Caki2 (cell line): ENCODE data around the gene ETV6. TPM values are rescaled to one million over a fixed set of nuclear protein-coding genes. Genes with fewer than 3 reads are reported as not detected.

Experiments
- DNase-seq: peaks from one replicate; pipeline ENCODE4 v3.0.0-alpha.2; 2015; ENCODE audit warnings: low read depth
- in situ Hi-C: cut with HindIII; loops from 2 replicates; pipeline ENCODE4 v1.10.0; 2016; ENCODE audit warnings: low sequenced_read_pairs, low pct_unique_long_range_greater_than_20kb, mixed read lengths
- total RNA-seq: library from RNA; depleted of rRNA; stranded (reverse); fragments of >200 nt; shearing (Covaris generic); gene quantifications from 2 replicates; pipeline ENCODE4 v1.2.3, GENCODE V29; 2014; ENCODE audit warnings: low replicate concordance

ETV6 gene
- total RNA-seq, 1 experiment from 2014 or later: 14.7 TPM

DNA sequence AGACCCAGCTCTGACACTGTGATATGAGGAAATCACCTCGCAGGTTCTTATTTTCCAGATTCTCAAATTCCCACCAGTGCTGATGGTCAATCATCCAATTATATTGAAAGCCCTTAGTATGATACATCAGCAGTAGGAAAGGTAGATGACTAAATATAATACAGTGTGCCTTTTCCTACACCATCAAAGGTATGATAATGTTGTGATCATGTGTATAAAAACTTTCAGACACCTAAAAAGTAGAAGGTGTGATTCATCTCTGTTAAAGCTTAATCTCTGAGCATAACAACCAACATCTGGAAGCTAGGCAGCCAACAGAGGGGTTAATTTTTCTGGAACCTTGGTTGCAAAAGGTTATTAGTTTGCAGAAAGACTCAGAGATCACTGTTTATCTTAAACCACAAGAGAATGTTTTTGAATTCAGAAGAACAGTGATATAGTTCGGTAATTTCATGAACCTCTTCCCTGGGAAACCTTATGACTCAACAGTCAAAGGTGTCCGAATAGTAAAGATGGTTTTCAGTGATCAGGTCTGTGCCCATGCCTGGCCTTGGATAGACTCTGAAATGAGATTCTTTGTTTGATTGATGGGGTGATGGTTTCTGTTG lies 122.5 kb downstream of the ETV6 start:
- in situ Hi-C loops: no loop called here
- DNase-seq: peak; percentile 98

GRCh38 chr12:11773889-11774677 lies 124.6 kb downstream of the ETV6 start:
- DNase-seq: no peak
- in situ Hi-C loops: no loop called here

DNA sequence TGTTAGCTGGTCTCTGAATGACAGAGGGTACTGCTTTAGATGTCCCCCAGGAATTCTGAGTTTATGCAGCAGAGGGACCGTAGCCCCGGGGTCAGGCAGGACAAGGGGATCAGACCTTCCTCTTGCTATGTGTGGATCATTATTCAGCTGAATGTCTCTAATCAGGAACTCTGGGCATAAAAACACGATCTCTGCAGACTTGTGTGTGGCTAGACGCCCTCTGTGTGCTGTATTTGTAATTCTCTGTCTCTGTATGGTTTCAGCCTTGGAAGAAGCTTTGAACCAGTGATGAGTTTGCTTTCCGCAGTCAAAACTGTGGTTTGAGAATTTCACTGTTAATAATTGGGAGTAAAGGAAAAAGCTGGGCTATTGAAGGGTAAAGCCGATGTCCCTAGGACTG lies 125.3 kb downstream of the ETV6 start:
- in situ Hi-C loops: no loop called here

DNA sequence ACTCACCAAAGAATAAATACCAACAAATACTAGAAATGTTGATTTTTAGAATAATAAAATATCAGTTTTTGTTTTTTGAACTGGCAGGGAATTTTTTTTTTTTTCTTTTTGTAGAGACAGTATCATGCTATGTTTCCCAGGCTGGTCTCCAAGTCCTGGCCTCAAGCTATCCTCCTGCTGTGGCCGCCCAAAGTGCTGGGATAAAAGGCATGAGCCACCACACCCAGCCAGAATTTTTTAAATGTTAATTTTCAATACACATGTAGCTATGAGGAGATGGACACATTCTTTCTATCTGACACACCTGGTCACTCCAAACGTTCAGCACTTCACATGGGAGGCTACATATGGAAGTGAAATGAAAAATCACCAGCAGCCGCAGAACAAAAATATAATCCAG lies 126.8 kb downstream of the ETV6 start:
- DNase-seq: no peak
- in situ Hi-C loops: no loop called here

More for the DNA sequence above, 125.3 kb downstream of the ETV6 start:
- no peak for DNase-seq

DNA sequence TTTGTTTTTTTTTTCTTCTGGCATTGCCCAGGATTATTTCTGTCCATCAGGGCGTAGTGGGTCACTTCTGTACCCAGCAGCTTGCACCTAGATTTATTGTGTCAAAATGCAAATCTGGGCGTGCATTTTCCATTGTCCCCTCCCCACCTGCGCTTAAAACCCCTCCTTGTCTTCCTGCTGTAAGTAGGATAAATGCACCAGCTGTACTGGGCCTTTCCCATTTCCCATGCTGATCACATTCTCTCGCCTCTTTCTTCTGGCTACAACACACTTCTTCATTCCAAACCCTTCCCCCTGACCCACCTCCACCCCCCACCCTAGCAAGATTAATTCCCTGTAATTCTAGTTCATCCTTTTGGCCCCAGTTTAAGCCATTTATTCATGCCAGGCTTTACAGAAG lies 128.0 kb downstream of the ETV6 start:
- DNase-seq: no peak
- in situ Hi-C loops: no loop called here

DNA sequence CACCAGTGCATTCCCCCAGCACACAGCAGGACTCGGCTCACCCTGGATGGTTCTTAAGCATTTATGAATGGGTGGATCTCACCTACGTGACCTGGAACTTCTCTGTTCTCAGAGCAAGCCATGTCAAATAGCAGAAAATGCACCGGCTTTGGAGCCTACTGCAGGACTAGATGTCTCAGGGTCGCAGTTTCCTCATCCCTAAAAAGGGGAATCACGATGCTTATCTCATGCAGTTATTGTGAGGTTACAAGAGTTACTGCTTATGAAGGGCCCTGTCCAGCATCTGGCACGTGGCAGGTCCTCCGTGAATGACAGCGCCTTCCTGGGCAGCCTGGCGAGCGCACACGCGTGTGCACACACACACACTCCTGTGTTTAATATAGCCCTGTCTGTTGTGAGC lies 128.5 kb downstream of the ETV6 start:
- in situ Hi-C loops: no loop called here
- no peak for DNase-seq

DNA sequence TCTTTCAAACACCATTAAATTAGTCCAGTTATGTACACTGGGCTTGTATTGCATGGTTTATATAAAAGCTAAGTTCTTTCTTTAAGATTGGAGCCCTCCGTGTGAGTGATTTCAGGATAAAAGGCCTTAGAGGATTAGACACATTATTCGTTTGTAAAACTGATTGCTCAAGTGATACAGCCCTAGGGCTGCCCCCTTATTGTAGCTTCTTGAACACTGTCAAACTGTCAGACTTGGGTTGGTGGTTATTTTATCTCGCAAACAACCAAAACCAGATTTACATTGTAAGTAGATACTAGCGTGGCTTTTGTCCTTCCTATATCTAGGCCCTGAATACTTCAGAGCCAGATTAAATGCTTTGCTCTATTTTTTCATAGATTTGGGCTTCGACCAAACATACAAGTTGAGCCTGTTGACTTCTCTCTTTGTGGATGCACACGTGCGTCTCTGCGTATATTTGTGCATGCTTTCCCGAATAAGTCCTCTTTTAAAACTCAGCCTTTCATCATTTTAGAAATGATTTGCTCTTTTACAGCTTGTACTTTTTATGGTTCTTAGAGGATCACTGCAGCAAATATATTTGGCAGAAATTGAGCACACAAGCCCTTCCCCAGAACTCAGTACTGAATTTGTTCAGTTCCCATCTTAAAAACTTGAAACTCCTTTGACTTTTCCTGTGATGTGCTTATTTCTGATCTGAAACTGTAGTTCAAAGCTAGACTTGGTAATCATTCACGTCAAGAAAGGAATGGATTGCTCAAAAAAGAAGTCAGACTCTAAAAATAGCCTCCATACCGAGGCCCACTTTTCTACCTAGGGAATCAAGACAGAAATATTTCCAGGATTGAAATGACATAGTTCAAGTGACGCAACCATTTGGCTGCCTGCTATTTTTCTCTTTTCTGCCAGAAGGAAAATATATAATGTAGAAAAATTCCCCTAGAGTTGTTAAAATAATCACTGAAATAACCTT lies 129.5 kb downstream of the ETV6 start:
- in situ Hi-C loops: no loop called here
- DNase-seq: no peak

DNA sequence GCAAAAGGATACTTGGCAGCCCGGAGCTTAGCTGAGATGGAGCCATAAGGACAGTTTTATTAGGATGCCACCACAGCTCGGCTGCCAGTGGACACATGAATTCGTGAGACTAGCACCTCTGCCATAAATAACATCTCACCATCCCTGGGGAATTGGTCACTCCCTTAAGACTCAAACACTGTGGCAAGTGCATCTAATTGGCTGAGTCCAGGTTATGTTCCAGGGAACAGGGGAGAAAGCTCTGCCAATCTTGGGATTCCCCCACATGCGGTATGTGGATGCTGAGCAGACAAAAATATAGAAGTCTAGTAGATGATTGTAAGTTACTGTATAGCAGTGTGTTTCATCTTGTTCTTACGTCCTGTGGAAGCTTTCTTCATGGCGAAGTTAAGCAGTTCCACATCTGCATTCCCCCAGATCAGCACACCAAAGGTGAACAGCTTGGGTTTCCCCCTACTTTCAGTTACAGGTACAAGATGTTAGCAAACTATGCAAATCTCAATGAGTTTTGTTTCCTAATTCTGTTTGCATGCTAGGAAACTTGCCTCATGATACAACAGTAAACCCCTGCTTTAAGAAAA lies 131.1 kb downstream of the ETV6 start:
- DNase-seq: no peak
- in situ Hi-C loops: no loop called here

DNA sequence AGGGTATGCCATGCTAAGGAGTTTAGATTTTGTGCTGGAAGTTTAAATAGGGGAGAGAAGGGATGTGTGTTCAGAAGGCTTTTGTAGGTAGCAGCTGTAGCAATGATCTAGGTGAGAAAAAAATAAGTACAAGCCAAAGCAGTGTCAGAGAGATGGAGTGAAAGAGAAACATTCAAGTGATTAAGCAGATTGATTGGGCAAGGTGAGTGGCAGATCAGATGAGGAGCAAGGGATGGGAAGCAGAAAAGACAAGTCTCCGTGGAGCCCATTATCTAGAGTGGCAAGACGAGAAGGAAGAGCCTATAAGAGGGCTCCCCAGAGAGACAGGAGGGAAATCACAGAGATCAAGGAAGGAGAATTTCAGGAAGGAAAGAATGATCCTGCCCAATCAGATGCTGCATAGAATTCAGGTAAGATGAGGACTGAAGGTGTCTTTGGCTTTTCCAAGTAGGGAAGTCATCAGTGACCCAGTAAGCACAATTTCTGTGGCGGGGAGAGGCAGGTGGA lies 133.5 kb downstream of the ETV6 start:
- in situ Hi-C loops: no loop called here
- DNase-seq: no peak

DNA sequence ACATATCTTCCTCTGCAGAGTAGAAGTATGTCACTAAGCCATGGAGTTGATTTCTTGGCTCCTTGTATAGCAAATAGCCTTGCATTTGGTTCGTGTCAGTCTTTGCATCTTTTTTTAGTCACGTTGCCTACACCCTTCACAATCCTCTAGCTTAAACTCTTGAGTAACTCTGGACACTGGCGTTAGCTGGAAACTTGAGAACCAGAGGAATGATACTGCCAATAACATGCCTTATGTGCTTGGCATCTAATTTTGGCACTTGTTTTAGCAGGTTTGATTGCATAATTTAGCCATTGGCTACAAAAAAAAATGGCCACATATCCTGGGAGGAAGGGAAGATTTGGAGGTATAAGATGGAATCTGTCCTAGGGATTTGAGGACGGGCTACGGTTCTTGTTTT lies 136.2 kb downstream of the ETV6 start:
- DNase-seq: no peak
- in situ Hi-C loops: no loop called here

- DNase-seq: no peak
- in situ Hi-C loops: no loop called here
These were observed 137.3 kb downstream of the ETV6 start for GRCh38 chr12:11786638-11787365.

DNA sequence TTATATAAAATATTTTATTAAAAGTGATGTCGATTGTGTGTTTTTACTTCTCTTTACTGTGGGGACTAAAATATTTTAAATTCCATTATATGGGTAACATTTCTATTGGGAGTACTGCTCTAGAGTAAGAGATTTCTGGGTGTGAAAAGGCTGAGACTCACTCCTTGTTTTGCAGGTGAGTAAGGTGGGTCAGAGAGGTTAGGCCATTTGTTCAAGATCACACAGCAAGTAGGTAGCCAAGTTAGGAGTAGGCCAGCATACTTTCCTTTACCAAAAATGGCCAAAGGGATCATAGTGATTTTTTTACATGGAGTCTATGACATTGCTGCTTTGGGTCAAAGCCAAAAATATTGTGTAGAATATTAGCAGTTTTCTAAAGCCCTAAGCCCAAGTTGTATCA lies 138.0 kb downstream of the ETV6 start:
- no peak for DNase-seq
- in situ Hi-C loops: no loop called here

GRCh38 chr12:11787933-11788849 lies 138.7 kb downstream of the ETV6 start:
- in situ Hi-C loops: no loop called here
- DNase-seq: no peak

DNA sequence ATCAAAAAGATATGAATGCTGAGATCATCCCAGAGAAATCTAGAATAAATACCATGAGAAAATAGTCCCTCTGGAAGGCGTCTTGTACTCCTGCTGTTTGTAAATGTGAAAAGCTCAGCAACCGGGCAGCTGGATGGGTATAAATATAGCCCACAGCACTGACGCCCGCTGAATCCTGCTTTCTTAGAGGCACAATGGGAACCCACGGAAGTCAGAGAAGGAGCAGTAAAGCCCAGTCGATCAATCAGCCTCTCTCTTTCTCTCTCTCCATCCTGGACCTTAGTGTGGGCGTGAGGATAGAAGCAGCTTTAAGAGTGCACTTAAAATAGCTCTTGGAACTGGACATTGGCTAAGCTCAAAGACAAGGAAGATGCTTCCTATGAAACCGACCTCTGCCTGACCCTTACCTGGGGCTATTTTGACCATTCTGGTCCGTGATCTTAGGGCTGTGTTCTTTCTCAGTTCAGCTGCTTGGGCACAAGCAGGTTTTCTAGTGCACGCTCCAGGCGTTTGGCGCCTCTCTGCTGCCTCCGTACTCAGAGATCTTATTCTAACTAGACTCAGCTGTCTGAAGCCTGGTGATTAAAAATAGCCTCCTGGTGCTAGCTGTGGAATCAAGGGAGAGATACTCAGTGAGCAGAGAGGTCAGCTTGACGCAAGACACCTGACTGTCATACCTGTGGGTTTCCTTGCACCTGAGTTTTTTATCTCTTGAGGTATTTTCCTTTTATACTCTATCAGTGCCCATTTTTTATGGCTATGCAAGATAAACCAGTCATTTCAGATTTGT lies 144.6 kb downstream of the ETV6 start:
- in situ Hi-C loops: no loop called here
- DNase-seq: no peak

DNA sequence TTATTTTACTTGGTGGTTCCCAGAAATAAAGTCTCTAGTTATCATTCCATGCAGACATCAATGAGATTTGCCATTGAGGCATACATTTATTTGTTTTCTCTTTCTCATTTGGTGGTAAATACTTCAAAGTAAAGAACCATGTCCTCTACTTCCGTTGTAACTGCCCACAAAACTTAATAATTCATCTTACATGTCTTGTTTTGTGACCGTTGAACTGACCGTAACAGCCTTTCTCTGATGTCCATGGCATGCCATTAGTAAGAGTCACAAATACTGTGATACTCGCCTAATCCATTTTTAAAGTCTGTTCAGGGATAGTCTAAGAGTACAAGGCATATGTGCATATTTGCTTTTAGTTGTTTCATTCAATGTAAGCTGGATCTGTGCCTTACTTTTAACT lies 145.3 kb downstream of the ETV6 start:
- in situ Hi-C loops: no loop called here
- DNase-seq: peak; percentile 75

DNA sequence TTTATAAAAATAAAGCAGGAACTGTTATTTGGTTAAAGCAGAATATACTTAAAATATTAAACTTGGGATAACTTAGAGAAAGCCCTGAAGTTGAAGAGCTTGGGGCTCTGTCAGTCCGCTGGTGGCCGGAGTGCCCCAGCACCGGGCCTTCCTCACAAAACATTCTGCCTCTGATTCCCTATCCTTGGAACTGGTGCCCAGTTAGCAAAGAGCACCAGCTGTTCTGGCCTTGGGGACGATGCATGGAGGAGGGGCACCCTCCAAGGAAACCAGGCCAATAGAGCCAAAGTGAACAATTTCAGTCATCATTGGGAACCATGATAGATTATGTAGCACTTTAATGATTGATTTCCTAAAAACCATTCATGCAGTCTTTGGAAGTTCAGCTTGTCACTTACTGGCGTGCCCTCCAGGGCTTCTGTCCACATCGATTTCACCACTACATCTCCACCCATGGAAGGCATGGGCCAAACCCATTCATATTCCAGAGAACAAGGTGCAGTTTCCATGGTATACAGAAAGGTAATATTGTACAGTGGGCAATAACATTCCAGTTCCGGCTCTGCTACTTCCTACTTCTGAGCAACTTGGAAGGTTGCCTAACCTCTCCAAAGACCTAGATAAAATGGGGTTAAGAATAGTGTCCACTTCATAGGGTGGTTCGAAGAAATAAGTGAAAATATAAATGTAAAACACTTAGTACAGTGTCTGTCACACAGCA lies 145.9 kb downstream of the ETV6 start:
- peak; percentile 31 for DNase-seq
- in situ Hi-C loops: no loop called here
